ENCODE measurements around the gene FNDC3B. TPM values are rescaled to one million over a fixed set of nuclear protein-coding genes. Genes with fewer than 3 reads are reported as not detected.

FNDC3B gene
- total RNA-seq, 1 donor from 2014 or later, result 29.5 TPM

DNA sequence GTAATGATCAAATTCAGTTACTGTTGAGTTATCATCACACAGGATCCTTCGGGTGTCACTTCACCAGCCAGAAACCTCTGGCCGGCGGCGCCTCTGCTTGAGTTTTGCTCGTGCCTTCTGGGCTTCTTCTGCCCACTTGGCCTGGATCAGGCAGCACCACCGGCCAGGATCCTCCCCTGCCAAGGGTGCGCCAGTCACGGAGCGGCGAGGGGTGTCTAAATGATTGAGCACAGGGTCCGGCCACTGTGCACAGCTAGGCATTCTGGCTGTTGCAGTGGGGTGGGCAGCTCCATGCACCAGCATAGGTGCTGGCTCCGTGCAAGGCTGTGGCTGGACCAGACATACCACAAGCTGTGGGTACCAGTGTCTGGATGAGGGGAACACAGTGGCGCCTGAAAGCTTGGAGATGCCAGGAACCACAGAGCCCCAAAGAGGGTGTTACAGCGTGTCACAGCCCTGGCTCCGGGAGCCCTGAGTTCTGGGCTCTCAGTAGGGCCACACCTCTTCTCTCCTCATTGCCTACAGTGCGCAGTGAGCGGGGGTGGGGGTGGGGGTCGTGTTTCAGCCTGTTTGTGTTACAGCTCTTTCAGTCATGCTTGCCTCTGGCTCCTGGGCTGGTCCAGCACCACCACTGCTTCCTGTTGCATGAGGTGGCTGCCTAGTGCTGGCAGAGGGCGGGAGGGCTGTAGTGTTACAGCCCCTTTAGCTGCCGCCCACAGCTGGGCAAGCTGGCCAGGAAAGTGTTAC is 169.4 kb downstream of the FNDC3B start:
- Histone ChIP-seq H3F3A (ENCODE audit: low read depth) (peaks cover 4% of the 10 kb centered on the region), H3K27me3 (no peaks in the 10 kb centered on the region), H3K4me3 (no peak overlapping the region), H3K9me3 (ENCODE audit: low read depth) (no peaks in the 10 kb centered on the region), H3K4me2 (peak overlapping the region; percentile 19), H3K9ac (no peak overlapping the region), H3K79me2 (ENCODE audit: low read depth) (peaks cover 43% of the 10 kb centered on the region), H4K20me1 (ENCODE audit: low read depth) (peaks cover 16% of the 10 kb centered on the region), H2AFZ (replicated peaks) (no peak overlapping the region), H3K36me3 (no peaks in the 10 kb centered on the region), H3K27ac (no peak overlapping the region), H3K4me1 (peaks cover 18% of the 10 kb centered on the region)
- H3K36me3 Mint-ChIP-seq, result peaks cover 19% of the 10 kb centered on the region
- DNase-seq (ENCODE audit: low spot score), result peak; percentile 39
- H3K4me1 Mint-ChIP-seq, result peaks cover 14% of the 10 kb centered on the region
- H3K9me3 Mint-ChIP-seq, result peaks cover 4% of the 10 kb centered on the region
- TF ChIP-seq EZH2phosphoT487 (IDR thresholded peaks at IDR 0.05), result no peak
- TF ChIP-seq EZH2 (IDR thresholded peaks at IDR 0.05), result no peak
- TF ChIP-seq, protein P1, sequence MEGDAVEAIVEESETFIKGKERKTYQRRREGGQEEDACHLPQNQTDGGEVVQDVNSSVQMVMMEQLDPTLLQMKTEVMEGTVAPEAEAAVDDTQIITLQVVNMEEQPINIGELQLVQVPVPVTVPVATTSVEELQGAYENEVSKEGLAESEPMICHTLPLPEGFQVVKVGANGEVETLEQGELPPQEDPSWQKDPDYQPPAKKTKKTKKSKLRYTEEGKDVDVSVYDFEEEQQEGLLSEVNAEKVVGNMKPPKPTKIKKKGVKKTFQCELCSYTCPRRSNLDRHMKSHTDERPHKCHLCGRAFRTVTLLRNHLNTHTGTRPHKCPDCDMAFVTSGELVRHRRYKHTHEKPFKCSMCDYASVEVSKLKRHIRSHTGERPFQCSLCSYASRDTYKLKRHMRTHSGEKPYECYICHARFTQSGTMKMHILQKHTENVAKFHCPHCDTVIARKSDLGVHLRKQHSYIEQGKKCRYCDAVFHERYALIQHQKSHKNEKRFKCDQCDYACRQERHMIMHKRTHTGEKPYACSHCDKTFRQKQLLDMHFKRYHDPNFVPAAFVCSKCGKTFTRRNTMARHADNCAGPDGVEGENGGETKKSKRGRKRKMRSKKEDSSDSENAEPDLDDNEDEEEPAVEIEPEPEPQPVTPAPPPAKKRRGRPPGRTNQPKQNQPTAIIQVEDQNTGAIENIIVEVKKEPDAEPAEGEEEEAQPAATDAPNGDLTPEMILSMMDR (IDR thresholded peaks at IDR 0.05), result no peak
- H3K27ac Mint-ChIP-seq, result peak overlapping the region; percentile 14
- H3K27me3 Mint-ChIP-seq (ENCODE audit: insufficient read depth, low read depth), result no peaks in the 10 kb centered on the region
- H3K4me3 Mint-ChIP-seq, result no peak overlapping the region

DNA sequence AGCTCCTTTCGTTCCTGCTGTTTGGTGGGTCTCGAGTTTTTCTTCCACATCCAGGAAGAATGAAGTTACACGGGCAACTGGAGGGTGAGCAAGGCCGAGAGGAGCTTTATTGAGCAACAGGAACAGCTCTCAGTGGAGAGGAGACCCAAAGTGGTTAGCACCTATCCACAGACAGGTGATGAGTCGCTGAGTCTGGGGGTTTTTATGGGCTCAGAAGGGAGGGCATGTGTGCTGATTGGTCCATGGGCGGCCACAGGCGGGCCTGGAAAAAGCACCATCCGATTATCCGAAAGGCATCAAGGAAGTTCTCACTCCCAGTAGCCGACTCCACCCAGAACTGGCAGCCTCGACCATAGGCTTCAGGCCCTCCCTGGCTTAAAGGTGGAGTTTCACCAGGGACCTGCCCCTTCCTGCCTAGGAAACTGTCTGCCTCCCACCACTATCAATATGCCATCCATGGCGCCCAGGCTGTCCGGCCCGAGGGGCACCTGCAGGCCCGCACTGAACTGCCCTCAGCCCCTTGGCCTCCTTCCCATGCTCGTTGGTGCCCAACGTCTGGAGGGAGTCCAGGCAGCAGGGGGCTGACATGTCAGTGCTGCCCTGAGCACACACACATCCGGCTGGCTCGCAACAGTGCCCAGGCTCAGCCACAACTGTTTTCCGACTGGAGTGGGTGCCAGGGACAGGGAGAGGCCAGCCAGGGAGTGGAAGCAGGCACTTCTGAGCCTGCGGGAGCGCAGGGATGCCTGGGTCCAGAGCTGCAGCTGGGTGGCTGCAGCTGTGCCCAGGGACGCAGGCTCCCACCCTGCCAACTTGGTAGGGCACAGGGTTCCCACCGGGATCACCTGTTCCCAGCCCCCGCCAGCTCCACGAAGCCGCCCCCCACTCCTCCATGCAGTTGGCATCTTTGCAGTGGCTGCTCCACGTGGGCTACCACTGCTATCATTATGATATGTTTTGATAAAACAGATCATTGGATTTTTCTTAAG is 170.2 kb downstream of the FNDC3B start:
- no peak overlapping the region for H2AFZ ChIP-seq (replicated peaks)
- H3K27ac ChIP-seq, result no peak overlapping the region
- no peak for DNase-seq (ENCODE audit: low spot score)

DNA sequence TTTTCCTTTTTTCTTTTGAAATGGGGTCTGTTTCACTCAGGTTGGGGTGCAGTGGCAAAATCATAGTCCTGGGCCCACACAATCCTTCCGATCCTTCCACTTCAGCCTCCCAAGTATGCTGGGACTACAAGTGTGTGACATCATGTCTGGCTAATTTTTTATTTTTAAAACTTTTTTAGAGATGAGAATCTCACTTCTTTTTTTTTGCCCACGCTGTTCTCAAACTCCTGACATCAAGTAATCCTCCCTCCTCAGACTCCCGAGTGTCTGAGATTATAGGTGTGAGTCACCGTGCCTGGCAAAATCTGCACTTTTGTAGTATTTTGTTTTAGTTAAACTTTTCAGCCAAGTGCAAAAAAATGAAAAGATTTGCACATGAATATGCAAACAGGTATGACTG is 171.0 kb downstream of the FNDC3B start:
- Histone ChIP-seq H3K4me1 (peaks cover 9% of the 10 kb centered on the region), H4K20me1 (ENCODE audit: low read depth) (peaks cover 20% of the 10 kb centered on the region), H3K79me2 (ENCODE audit: low read depth) (peaks cover 30% of the 10 kb centered on the region), H3K4me3 (no peak overlapping the region), H2AFZ (replicated peaks) (no peak overlapping the region), H3K4me2 (no peak overlapping the region), H3K27me3 (no peaks in the 10 kb centered on the region), H3F3A (ENCODE audit: low read depth) (no peaks in the 10 kb centered on the region), H3K9me3 (ENCODE audit: low read depth) (no peaks in the 10 kb centered on the region), H3K9ac (no peak overlapping the region), H3K36me3 (no peaks in the 10 kb centered on the region), H3K27ac (no peak overlapping the region)
- Mint-ChIP-seq H3K4me1 (peaks cover 8% of the 10 kb centered on the region), H3K27ac (peak overlapping the region; percentile 25), H3K4me3 (no peak overlapping the region), H3K9me3 (peaks cover 4% of the 10 kb centered on the region), H3K27me3 (ENCODE audit: insufficient read depth, low read depth) (no peaks in the 10 kb centered on the region), H3K36me3 (peaks cover 20% of the 10 kb centered on the region)
- no peak for DNase-seq (ENCODE audit: low spot score)
- TF ChIP-seq EZH2phosphoT487 (IDR thresholded peaks at IDR 0.05) (no peak), EZH2 (IDR thresholded peaks at IDR 0.05) (no peak)
- TF ChIP-seq, protein P1 (IDR thresholded peaks at IDR 0.05), result no peak

More for the DNA sequence above, 170.2 kb downstream of the FNDC3B start:
- H3K27me3 ChIP-seq, result no peaks in the 10 kb centered on the region
- no peaks in the 10 kb centered on the region for H3K27me3 Mint-ChIP-seq (ENCODE audit: insufficient read depth, low read depth)
- no peaks in the 10 kb centered on the region for H3F3A ChIP-seq (ENCODE audit: low read depth)
- H3K4me1 ChIP-seq, result peaks cover 10% of the 10 kb centered on the region
- peak overlapping the region; percentile 19 for H3K4me2 ChIP-seq
- H3K36me3 Mint-ChIP-seq, result peaks cover 19% of the 10 kb centered on the region
- H3K36me3 ChIP-seq, result no peaks in the 10 kb centered on the region
- peaks cover 20% of the 10 kb centered on the region for H4K20me1 ChIP-seq (ENCODE audit: low read depth)
- no peak overlapping the region for H3K4me3 ChIP-seq
- no peak overlapping the region for H3K4me3 Mint-ChIP-seq
- peaks cover 8% of the 10 kb centered on the region for H3K4me1 Mint-ChIP-seq
- H3K27ac Mint-ChIP-seq, result peak overlapping the region; percentile 14
- H3K79me2 ChIP-seq (ENCODE audit: low read depth), result peaks cover 34% of the 10 kb centered on the region
- no peak for TF ChIP-seq EZH2 (IDR thresholded peaks at IDR 0.05)
- TF ChIP-seq EZH2phosphoT487 (IDR thresholded peaks at IDR 0.05), result no peak
- TF ChIP-seq, protein P1 (IDR thresholded peaks at IDR 0.05), result no peak
- peaks cover 4% of the 10 kb centered on the region for H3K9me3 Mint-ChIP-seq
- no peak overlapping the region for H3K9ac ChIP-seq
- H3K9me3 ChIP-seq (ENCODE audit: low read depth), result no peaks in the 10 kb centered on the region

Measured in neural progenitor cell (in vitro differentiated cells).